ENCODE measurements around the gene ANKRD27. TPM values are rescaled to one million over a fixed set of nuclear protein-coding genes. Genes with fewer than 3 reads are reported as not detected.

Gene ANKRD27
- total RNA-seq, 1 experiment from 2014 or later, result 40.8 TPM

GRCh38 chr19:32647361-32647760 lies 27.6 kb downstream of the ANKRD27 start:
- DNase-seq, result no peak
- Mint-ChIP-seq H3K27ac (ENCODE audit: unreplicated experiment) (no peak overlapping the region), H3K36me3 (ENCODE audit: insufficient read depth, unreplicated experiment) (peaks cover 47% of the 10 kb centered on the region), H3K4me1 (ENCODE audit: low read depth, unreplicated experiment) (no peaks in the 10 kb centered on the region), H3K9me3 (ENCODE audit: low read depth, unreplicated experiment) (no peaks in the 10 kb centered on the region), H3K27me3 (ENCODE audit: unreplicated experiment) (no peaks in the 10 kb centered on the region), H3K4me3 (ENCODE audit: low read depth, unreplicated experiment) (no peak overlapping the region)
- CTCF ChIA-PET, result no interaction called here
- no TSS peak for BruUV-seq (replicated peaks)
- no peak for TF ChIP-seq CTCF (IDR thresholded peaks at IDR 0.05; ENCODE audit: unreplicated experiment)
- intact Hi-C loops (cut with micrococcal nuclease; ENCODE audit: unreplicated experiment), result no loop called here

- Mint-ChIP-seq H3K4me3 (ENCODE audit: low read depth, unreplicated experiment) (no peak overlapping the region), H3K27me3 (ENCODE audit: unreplicated experiment) (no peaks in the 10 kb centered on the region), H3K4me1 (ENCODE audit: low read depth, unreplicated experiment) (no peaks in the 10 kb centered on the region), H3K9me3 (ENCODE audit: low read depth, unreplicated experiment) (no peaks in the 10 kb centered on the region), H3K27ac (ENCODE audit: unreplicated experiment) (no peak overlapping the region), H3K36me3 (ENCODE audit: insufficient read depth, unreplicated experiment) (peaks cover 49% of the 10 kb centered on the region)
- intact Hi-C loops (cut with micrococcal nuclease; ENCODE audit: unreplicated experiment), result no loop called here
- no TSS peak for BruUV-seq (replicated peaks)
- CTCF ChIA-PET, result no interaction called here
- no peak for DNase-seq
- no peak for TF ChIP-seq CTCF (IDR thresholded peaks at IDR 0.05; ENCODE audit: unreplicated experiment)
Measured at GRCh38 chr19:32646556-32646955, 28.4 kb downstream of the ANKRD27 start.

- Mint-ChIP-seq H3K4me3 (ENCODE audit: low read depth, unreplicated experiment) (no peak overlapping the region), H3K27me3 (ENCODE audit: unreplicated experiment) (no peaks in the 10 kb centered on the region), H3K36me3 (ENCODE audit: insufficient read depth, unreplicated experiment) (peaks cover 58% of the 10 kb centered on the region), H3K9me3 (ENCODE audit: low read depth, unreplicated experiment) (no peaks in the 10 kb centered on the region), H3K4me1 (ENCODE audit: low read depth, unreplicated experiment) (no peaks in the 10 kb centered on the region), H3K27ac (ENCODE audit: unreplicated experiment) (no peak overlapping the region)
- intact Hi-C loops (cut with micrococcal nuclease; ENCODE audit: unreplicated experiment), result no loop called here
- BruUV-seq (replicated peaks), result no TSS peak
- no peak for TF ChIP-seq CTCF (IDR thresholded peaks at IDR 0.05; ENCODE audit: unreplicated experiment)
- DNase-seq, result no peak
- CTCF ChIA-PET, result no interaction called here
Measured at GRCh38 chr19:32642771-32643170, 32.2 kb downstream of the ANKRD27 start.

- intact Hi-C loops (cut with micrococcal nuclease; ENCODE audit: unreplicated experiment), result no loop called here
- Mint-ChIP-seq H3K27ac (ENCODE audit: unreplicated experiment) (no peak overlapping the region), H3K4me3 (ENCODE audit: low read depth, unreplicated experiment) (no peak overlapping the region), H3K4me1 (ENCODE audit: low read depth, unreplicated experiment) (no peaks in the 10 kb centered on the region), H3K27me3 (ENCODE audit: unreplicated experiment) (no peaks in the 10 kb centered on the region), H3K9me3 (ENCODE audit: low read depth, unreplicated experiment) (no peaks in the 10 kb centered on the region), H3K36me3 (ENCODE audit: insufficient read depth, unreplicated experiment) (peaks cover 45% of the 10 kb centered on the region)
- no peak for TF ChIP-seq CTCF (IDR thresholded peaks at IDR 0.05; ENCODE audit: unreplicated experiment)
- no TSS peak for BruUV-seq (replicated peaks)
- CTCF ChIA-PET, result no interaction called here
- no peak for DNase-seq
Measured at GRCh38 chr19:32638625-32639024, 36.4 kb downstream of the ANKRD27 start.

GRCh38 chr19:32637480-32637879 lies 37.5 kb downstream of the ANKRD27 start:
- no peak for TF ChIP-seq CTCF (IDR thresholded peaks at IDR 0.05; ENCODE audit: unreplicated experiment)
- H3K4me1 Mint-ChIP-seq (ENCODE audit: low read depth, unreplicated experiment), result no peaks in the 10 kb centered on the region
- H3K36me3 Mint-ChIP-seq (ENCODE audit: insufficient read depth, unreplicated experiment), result peaks cover 43% of the 10 kb centered on the region
- H3K4me3 Mint-ChIP-seq (ENCODE audit: low read depth, unreplicated experiment), result no peak overlapping the region
- no peaks in the 10 kb centered on the region for H3K27me3 Mint-ChIP-seq (ENCODE audit: unreplicated experiment)
- no peaks in the 10 kb centered on the region for H3K9me3 Mint-ChIP-seq (ENCODE audit: low read depth, unreplicated experiment)
- intact Hi-C loops (cut with micrococcal nuclease; ENCODE audit: unreplicated experiment), result no loop called here
- CTCF ChIA-PET, result no interaction called here
- BruUV-seq (replicated peaks), result no TSS peak
- H3K27ac Mint-ChIP-seq (ENCODE audit: unreplicated experiment), result no peak overlapping the region
- DNase-seq, result no peak

Data from Calu3 (cell line).